Gastroesophageal sphincter (tissue), 3 donors: ENCODE results near the gene BFSP1.

Source experiments
- EP300 ChIP-seq: sonication (generic); formaldehyde crosslinking; IDR thresholded peaks from one replicate; pipeline ENCODE4 v1.6.1; 2017; ENCODE audit warnings: antibody characterized with exemption, mild to moderate bottlenecking
- POLR2A ChIP-seq, 2 donors: fragments of 450-650 bp; IDR thresholded peaks; one replicate each; pipeline ENCODE4 v1.6.1; 2017; ENCODE audit warnings: antibody characterized with exemption in 2 of 2, mild to moderate bottlenecking in 2 of 2, moderate library complexity in 1 of 2
- POLR2AphosphoS5 ChIP-seq: sonication (generic); formaldehyde crosslinking; IDR thresholded peaks from one replicate; pipeline ENCODE4 v1.6.1; 2017; ENCODE audit warnings: antibody characterized with exemption
- TF ChIP-seq, protein P1 (sequence below), 4 experiments: fragments of 200-600 bp in 2 of 4; fragments of 450-650 bp in 2 of 4; sonication (generic) in 1 of 4; IDR thresholded peaks; one replicate each; pipeline ENCODE4 v1.5.1; 2017 to 2019; ENCODE audit warnings: antibody characterized with exemption in 4 of 4, mild to moderate bottlenecking in 2 of 4, moderate library complexity in 2 of 4

DNA sequence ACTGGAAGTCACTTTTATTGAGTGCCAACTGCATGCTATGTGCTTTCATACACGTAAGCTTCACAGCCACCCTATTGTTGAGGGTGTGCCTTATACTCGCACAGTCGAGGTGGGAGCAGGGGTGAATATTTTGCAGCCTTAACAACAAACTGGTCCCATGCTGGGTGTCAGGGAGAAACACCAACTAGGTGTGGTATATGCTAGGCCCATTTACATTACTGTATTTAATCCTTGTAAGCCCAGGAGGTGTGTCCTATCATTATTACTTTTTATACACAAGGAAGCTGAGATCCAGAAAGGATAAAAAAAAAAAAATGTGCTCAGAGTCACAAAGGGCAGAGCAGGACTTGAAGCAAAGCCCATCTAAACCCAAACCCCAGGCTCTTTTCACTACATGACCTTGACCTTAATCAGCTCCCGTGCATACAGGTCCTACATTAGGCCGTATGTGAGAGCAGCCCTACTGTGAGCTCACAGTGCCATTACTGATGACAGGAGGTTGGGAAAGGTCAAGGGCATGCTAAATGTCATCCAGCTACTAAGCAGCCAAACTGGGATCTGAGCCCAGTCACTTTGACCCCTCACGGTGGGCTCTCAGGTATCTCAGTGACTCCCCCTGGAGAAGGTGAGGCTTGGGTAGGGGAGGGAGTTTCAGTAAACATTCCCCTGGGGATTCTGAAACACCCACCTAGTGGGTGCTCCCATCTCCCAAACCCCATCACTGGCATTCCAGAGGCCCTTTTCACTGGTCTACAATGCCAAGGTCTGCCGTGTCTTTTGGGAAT lies 61.7 kb downstream of the BFSP1 start:
- TF ChIP-seq, protein P1, sequence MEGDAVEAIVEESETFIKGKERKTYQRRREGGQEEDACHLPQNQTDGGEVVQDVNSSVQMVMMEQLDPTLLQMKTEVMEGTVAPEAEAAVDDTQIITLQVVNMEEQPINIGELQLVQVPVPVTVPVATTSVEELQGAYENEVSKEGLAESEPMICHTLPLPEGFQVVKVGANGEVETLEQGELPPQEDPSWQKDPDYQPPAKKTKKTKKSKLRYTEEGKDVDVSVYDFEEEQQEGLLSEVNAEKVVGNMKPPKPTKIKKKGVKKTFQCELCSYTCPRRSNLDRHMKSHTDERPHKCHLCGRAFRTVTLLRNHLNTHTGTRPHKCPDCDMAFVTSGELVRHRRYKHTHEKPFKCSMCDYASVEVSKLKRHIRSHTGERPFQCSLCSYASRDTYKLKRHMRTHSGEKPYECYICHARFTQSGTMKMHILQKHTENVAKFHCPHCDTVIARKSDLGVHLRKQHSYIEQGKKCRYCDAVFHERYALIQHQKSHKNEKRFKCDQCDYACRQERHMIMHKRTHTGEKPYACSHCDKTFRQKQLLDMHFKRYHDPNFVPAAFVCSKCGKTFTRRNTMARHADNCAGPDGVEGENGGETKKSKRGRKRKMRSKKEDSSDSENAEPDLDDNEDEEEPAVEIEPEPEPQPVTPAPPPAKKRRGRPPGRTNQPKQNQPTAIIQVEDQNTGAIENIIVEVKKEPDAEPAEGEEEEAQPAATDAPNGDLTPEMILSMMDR (IDR thresholded peaks at IDR 0.05) = no peak
- no peak for TF ChIP-seq POLR2A (IDR thresholded peaks at IDR 0.05)
- TF ChIP-seq EP300 = no peak
- TF ChIP-seq POLR2AphosphoS5 = no peak
